GM21360 (cell line): ENCODE results near the gene SIGLEC14.
"Not testable (repeated sequence)": the region's sequence is repeated elsewhere in the genome, so short reads cannot be mapped to it uniquely, and the experiment has no call there.

Experiments
- ATAC-seq: cut with Tn5 transposase; IDR thresholded peaks from one replicate; pipeline ENCODE4 v1.9.1; 2021; ENCODE audit warnings: mild to moderate bottlenecking, moderate library complexity; ENCODE audit not compliant: unreplicated experiment

SIGLEC14 gene

GRCh38 chr19:51675911-51676565 lies 29.4 kb upstream of the SIGLEC14 start:
- not testable (repeated sequence) for ATAC-seq

DNA sequence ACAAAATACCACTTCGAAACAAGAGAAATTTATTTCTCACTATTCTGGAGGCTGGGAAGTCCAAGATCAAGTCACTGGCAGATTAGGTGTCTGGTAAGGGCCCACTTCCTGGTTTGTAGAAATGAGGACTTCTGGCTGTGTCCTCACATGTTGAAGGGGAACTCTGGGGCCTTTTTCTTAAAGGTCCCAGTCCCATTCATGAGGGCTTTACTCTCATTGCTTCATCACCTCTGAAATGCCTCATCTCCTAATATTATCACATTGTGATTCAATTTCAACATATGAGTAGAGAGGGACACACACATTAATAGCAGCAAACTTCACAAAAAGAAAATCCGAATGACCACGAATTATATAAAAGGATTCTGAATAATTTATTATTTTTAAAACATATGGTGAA lies 21.6 kb upstream of the SIGLEC14 start:
- ATAC-seq: no peak

GRCh38 chr19:51664997-51665396 lies 18.4 kb upstream of the SIGLEC14 start:
- no peak for ATAC-seq

DNA sequence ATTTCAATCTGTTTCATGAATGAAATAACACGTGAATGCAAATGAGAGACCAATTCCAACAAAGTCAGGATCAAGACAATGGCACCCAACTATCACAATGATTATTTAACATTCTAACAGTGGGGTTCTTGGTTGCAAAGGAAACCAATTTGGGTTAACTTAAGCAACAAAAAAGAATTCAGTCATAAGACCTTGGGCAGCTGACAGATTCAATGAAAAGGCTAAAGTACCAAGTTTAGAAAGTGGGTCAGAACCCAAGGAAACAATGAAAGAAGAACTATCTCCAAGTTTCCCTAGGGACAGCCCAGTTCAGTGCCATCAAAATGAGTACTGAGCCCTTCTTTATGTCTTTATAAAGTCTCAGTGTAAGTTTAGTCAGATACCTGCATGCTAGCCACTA lies 17.5 kb upstream of the SIGLEC14 start:
- ATAC-seq: no peak

DNA sequence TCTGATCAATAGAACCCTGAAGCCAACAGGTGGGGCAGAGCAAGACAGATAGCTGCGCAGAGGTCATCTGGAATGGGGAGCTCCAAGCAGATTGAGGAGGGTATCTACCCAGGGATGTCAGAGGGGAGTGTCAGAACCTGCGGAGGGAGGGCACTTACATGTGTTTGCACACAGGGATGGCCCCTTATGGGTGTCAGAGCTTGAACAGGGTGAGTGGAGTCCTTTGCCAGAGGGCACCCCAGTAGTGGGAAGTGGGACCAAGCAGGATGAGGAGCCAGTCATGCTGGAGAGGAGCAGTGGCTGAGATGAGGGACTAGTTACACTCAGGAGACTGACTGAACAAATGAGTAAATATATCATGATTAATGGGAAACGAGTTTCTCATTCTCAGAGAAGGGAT lies 17.0 kb upstream of the SIGLEC14 start:
- no peak for ATAC-seq

GRCh38 chr19:51660975-51661600 lies 14.5 kb upstream of the SIGLEC14 start:
- ATAC-seq: no peak

- no peak for ATAC-seq
These were observed 8.2 kb upstream of the SIGLEC14 start for GRCh38 chr19:51654783-51655182.

GRCh38 chr19:51653162-51653561 lies 6.5 kb upstream of the SIGLEC14 start:
- no peak for ATAC-seq

DNA sequence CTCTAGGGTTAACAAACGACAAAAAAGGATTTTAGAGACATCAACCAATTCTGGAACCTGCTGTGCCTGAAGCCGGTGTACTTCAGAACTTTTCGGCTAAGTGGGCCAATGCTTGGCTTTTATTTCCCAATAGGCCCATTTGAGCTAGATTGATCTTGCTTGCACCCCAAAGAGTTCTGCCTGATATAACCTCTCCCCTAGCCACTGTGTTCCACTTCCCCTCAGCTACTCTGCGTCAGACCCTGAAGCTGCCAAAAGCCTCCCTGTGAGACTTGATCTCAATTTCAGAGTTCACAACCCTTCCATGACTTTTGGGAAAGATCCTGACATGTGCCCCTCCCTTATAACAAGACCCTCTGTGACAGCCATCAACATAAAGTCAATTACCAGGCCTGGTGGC lies 5.6 kb upstream of the SIGLEC14 start:
- ATAC-seq: no peak

DNA sequence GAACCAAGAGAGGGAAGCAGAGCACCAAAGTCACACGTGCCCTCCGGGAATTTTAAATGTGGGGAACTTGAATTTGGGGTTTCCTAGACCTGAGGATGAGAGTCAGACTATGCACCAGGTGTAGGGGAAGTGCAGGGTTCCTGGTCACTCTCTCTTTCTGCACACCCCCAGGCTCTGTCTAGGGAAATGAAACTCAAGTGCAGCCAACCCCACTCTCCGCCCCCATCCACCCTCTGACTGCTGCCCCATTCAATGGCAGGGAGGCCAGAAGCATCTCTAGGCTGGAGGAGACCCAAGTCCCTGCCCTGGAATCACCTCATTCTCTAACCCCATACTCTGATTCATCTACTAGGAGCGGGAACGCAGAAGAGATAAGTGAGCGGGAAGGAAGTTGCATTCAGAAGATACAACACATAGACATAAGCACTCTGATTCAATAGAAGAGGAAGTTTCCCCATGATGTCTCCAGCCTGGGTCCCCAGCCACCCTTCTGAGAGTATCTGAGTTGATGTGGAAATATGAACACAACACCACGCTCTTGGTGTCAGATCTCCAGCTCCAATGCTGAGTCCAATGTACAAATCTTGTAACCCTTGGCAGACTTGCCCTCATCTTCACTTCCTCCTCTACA lies 4.7 kb upstream of the SIGLEC14 start:
- ATAC-seq: no peak

GRCh38 chr19:51647318-51647717 lies 693 bp upstream of the SIGLEC14 start:
- no peak for ATAC-seq

- no peak for ATAC-seq
These were observed 1.9 kb downstream of the SIGLEC14 start for GRCh38 chr19:51644636-51645271.

GRCh38 chr19:51641648-51642047 lies 5.0 kb downstream of the SIGLEC14 start:
- ATAC-seq: no peak

- no peak for ATAC-seq
These were observed 6.2 kb downstream of the SIGLEC14 start for GRCh38 chr19:51640386-51640785.

DNA sequence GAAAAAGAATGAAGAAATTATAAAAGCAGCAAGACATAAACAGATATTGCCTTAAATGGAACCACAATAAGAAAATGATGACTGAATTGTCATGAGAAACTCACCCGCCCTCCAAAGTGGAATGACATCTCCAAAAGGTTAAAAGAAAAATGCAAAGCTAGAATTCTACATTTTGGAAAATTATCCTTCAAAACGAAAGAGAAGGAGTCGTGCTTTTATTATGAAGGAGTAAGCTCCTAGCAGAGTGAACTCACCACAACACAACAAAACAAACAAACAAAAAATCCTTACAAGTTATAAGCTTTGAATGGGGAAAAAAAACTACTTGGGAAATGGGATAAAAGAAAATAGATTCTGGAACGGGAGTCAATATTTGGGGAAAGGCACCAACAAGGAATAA lies 6.7 kb downstream of the SIGLEC14 start:
- ATAC-seq: no peak

- ATAC-seq: no peak
These were observed 9.2 kb downstream of the SIGLEC14 start for GRCh38 chr19:51637362-51637978.

GRCh38 chr19:51632126-51632525 lies 14.5 kb downstream of the SIGLEC14 start:
- no peak for ATAC-seq

DNA sequence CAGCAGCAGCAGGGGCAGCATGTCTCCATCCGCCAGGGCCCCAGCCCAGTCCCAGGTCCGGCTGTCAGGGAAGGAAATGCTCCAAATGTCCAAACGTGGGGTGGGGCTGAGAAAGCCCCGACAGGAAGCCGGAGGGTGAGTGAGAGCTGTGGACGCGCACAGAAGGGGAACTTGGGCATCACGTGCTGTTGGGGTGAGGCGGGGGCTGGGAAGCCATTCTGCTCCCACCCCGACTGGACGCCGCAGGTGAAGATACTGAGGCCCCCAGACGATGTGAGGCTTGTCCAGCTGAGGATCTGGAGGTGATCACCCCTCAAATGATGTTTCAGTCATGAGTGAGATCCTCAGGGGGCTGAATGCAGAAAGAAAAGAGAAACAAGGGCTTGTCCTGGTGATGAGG lies 16.3 kb downstream of the SIGLEC14 start, which contains the start of gene SIGLEC5:
Gene SIGLEC5, minus strand, starts transcription at position 87 of the 400 bp plus-strand sequence. Its CDS starts 66 bp downstream, at position 21.
- not testable (repeated sequence) for ATAC-seq

DNA sequence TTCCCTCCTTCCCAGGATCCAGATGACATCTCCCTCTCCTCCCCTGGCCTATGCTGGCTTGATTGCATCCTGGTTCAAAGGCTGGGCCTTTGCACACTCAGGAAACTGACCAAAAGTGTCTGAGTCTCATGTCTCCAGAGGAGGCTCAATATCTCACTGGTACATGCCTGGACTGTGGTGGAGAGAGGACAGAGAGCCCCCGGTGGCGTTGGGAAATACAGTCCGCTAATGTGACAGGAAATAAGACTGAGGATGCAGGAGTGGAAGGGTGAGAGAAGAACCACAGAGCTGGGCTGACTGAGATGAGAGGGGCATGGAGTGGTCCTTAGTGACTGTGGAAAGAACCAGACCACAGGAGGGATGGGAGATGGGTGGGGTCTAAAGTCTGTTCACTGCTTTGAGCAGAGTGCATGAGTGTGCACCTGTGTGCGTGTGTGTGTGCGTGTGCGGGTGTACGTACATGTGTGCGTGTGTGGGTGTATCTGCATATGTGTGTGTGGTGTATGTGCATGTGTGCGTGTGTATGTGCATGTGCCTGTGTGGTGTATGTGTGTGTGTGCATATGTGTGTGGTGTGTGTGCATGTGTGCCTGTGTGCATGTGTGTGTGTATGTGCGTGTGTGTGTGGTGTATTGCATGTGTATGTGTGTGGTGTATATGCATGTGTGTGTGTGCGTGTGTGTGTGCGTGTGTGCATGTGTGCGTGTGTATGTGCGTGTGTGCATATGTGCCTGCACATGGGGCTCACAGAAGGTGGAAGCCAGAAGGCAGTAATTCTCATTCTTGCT lies 18.3 kb downstream of the SIGLEC14 start:
- no peak for ATAC-seq

- no peak for ATAC-seq
These were observed 19.0 kb downstream of the SIGLEC14 start for GRCh38 chr19:51627491-51628138.
